Measurements from ENCODE around the gene SLC1A7.
A peak's percentile ranks its signal among the peaks of the same experiment; 100 is the strongest.

The SLC1A7 gene

DNA sequence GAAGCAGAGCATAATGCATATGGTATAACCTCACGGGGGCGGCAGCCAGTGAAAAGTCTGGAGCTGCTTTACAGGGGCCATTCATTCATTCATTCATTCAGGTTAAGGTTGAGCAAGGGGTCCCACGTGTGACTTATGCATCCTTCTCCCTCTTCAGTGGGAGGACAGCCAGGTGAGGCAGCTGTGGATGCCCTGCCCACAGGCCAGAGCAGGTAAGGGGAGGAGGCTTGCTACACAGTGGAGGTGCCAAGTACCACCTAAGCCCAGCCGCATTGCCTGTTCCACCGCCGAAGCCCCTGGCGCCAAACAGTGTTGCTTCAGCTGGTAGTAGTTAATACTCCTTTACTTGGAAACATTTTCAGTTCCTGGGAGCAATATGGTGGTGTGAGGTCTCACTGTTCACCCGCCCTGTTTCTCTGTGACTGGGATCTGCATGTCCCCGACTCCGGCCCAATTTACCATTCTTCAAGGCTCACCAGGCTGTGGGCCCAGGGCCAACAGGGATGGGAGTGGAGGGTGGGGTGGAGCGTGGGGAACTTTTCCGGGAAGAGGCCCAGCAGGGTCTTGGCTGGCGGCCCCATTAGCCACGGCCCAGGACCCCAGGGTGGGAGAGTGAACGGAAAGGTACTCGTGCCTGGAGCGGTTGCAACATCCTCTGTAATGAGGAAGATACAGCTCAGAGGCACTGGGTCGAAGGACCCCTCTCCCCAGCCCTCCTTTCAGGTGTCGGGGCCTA lies 81.1 kb downstream of the SLC1A7 start:
- DNase-seq (ENCODE audit: low spot score) = no peak

DNA sequence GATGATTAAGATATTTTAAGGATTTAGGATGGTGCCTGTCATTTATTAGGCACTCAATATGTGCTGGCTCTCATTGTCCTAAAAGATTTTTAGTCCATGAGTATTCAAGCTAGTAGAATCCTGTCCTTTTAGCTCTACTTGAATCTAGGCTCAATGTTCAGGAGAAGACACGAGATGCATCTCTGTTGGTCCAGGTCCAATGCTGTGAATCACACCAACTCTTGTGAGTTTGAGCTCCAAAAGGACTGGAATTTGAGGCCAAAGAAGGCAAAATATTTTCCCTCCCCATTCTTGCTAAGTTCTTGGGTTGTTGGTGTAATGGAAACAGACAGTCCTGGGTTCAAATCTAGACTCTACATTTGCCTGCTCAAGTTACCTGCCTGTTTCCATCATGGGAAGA lies 81.9 kb downstream of the SLC1A7 start:
- DNase-seq (ENCODE audit: low spot score) = no peak

DNA sequence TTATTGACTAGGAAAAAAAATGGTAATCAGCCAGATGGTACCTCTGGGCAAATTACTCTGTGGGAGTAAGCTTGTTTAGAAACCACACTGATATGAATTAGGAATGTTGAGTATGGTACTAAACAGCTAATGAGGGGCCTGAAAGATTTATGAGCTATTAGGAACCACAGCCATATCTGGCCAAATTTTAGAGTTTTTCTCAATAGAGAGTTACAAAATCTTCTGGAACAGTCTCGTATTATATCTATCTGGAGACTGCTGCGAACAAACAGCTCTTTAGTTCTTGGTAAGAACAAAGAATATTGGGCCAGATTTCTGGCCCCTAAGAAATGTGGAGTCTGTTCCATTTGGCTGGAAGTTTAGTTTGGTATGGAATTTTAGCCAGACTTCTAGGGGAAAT lies 85.3 kb downstream of the SLC1A7 start:
- DNase-seq (ENCODE audit: low spot score) = no peak

DNA sequence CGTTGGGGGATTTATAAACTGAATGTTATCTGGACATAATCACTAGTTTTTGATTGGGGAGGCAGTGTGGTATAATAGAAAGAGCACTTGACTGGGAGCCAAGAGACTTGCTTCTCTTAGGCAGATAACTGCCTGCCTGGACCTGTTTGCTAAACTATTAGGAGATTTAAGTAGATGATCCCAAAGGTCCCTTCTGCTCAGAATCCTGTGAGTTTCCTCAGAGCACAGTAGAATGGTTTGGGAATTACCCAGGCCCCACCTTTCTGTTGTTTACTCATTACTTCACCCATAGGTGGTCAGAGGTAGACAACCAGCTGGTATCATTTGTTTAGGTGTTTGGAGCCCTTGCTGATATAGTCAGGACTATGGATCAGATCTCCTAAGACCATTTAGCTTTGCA lies 90.8 kb downstream of the SLC1A7 start:
- no peak for DNase-seq (ENCODE audit: low spot score)

DNA sequence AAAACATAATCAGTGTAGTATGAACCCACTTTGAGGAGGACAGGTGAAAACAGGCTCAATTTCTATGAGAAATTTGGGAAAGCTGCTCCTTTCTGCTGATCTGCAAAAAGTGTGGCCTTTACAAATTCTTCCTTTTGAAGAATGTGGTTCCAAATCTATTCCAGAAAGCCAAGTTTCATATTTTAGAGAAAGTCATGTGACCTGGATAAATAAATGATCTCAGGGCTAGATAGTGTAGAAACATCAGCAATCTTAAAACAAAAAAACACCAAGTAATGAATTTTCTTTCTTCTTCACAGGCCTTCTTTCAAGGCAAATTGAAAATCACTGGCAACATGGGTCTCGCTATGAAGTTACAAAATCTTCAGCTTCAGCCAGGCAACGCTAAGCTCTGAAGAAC lies 92.1 kb downstream of the SLC1A7 start:
- no peak for DNase-seq (ENCODE audit: low spot score)

DNA sequence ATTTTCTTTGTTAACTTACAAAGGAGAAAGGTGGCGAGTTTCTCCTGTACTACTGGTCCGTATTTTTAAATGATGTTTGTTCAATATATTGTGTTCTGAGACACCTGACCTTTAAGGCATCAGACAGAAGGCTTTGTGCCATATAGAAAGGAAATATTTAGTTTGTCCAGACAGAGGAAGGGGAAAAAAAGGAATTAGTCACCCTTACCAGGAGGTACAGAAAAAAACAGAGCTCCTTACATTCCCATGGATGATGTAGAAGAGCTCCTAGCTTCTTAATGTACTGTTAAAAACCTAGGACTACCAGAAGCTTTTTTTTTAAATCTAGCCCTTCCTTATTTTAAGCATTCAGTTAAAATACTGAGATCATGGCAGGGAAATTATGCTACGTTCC lies 92.9 kb downstream of the SLC1A7 start:
- no peak for DNase-seq (ENCODE audit: low spot score)

DNA sequence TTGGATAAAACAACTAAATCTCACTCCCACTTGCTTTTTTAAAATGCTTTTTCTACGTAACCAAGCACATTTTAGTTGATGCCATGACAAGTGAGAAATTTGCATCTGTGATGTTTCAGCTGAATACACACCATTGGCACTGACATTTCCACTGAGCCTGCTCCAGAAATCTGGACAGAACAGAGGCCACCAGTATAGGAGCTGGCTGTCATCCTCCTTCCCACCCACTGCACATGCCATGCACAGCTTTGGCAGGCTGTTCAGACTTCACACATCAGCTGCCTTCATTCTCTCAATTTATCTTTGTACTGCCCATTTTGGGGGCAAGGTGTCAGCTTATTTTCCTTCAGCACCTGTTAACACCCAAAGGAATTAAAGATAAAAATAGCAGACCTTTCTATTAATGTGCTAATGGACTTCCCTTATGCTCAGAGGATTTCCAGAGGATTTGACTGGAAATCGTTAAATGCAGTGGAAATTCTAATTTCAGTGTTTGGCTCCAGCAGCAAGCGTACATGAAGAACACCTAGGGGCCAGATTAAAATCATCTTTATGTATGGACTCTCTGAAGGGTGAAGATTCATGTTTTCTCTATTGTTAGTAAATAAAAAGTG lies 93.4 kb downstream of the SLC1A7 start:
- DNase-seq (ENCODE audit: low spot score) = peak; percentile 74

DNA sequence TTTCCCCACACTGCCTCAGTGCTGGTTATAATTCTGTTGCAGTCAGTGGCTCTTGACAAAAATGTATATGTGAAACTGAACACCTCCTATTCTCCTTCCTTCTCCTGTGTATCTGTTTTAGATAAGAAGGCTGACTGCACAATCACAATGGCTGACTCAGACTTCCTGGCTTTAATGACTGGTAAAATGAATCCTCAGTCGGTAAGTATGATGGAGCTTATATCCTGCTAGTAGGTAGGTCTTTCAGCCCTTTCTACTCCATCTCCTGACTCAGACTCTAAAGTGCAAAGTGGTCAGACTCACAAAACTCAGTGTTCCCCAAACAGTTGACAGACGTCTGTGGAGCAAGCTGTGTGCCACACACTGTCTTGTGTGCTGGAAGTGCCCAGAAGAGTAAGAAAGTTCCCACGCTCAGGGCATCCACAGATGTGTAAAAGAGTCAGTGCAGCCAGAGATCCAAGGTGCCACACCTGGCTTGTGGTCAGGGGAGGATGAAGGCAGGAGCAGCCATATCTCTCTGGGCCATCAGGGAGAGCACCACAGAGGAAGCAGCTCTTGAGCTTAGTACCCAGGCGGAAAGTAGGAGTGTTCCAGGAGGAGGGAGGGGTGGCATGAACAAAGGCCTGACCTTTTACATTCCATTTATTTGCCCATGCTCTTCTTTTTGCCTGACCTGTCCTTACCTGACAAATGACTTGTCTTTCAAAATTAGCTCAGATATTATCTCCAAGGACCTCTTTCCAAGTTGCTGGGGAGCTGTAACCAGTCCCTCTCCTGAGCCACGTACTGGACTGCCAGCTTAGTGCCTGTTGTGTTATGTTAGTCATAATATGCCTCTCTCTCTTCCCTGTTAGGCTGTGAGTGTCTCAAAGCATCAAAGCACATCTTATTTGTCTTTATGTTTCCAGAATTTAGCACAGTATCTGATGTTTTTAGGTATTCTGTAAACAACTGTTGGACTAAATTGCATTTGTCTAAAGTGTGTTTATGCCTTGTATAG lies 94.4 kb downstream of the SLC1A7 start:
- no peak for DNase-seq (ENCODE audit: low spot score)

DNA sequence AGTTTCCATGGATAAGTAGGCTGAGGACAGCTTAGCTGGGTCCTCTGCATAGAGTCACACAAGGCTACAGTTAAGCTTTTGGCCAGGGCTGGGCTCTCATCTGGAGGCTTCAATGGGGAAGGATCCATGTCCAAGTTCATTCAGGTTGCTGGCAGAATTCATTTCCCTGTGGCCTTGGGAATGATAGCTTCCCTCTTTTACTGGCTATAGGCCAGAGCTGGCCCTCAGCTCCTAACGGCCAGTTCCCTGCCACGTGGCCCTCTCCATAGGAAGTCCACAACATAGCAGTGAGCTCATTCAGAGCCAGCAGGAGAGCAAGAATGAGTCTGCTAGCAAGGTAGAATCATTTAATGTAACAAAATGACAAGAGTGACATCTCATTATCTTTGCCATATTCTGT lies 95.5 kb downstream of the SLC1A7 start:
- DNase-seq (ENCODE audit: low spot score) = no peak

DNA sequence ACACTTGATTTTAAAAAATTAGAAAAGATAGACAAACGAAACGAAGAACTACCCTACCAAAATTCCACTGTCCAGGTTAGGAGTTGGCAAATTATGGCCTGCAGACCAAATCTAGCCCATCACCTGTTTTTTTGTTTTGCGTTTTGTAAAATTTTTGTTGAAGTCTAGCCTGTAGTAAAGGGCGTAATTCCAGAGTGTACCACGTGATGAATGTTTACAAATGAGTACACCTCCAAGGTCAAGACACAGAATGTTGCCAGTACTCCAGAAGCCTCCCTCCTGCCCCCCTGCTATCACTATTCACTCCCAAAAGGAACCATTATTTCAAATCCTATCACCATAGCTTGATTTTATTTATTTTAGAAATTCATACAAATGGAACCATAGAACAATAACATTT lies 97.5 kb downstream of the SLC1A7 start:
- no peak for DNase-seq (ENCODE audit: low spot score)

DNA sequence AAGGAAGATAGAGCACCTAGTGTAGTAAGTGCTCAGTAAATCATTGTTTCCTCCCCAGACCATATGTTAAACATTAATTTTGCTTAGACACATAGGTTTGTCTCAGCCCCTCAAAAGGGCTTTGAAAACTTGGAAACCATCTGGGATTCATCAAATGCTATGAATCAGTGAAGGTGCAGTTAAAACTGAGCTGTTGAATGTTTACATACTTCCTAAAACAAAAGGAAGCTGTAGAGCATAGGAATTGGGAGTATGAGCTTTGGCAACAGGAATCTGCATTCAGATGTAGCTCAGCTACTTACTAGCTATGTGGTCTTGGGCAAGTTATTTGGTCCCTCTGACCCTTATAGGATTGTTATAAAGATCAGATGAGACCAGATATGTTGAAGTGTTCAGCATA lies 99.2 kb downstream of the SLC1A7 start:
- DNase-seq (ENCODE audit: low spot score) = no peak

DNA sequence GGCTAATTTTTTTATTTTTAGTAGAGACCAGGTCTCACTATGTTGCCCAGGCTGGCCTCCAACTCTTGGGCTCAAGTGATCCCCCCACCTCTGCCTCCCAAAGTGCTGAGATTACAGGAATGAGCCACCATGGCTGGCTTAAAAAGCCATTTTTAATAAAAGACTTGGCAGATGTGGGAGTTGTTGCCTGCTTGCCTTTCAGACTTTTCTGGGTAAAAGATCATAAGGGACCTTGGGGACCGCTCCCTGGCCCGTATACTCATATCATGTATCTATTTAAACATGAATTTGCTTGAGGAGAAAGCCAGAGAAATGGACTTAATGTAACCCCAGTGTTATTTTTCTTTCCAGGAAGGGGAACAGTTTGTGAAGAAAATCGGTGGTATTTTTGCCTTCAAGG lies 103.9 kb downstream of the SLC1A7 start:
- DNase-seq (ENCODE audit: low spot score) = no peak

Measured in pons (tissue), 1 donor.